ENCODE data around the gene MTMR10. TPM values are rescaled to one million over a fixed set of nuclear protein-coding genes. Genes with fewer than 3 reads are reported as not detected.

The MTMR10 gene, protein sequence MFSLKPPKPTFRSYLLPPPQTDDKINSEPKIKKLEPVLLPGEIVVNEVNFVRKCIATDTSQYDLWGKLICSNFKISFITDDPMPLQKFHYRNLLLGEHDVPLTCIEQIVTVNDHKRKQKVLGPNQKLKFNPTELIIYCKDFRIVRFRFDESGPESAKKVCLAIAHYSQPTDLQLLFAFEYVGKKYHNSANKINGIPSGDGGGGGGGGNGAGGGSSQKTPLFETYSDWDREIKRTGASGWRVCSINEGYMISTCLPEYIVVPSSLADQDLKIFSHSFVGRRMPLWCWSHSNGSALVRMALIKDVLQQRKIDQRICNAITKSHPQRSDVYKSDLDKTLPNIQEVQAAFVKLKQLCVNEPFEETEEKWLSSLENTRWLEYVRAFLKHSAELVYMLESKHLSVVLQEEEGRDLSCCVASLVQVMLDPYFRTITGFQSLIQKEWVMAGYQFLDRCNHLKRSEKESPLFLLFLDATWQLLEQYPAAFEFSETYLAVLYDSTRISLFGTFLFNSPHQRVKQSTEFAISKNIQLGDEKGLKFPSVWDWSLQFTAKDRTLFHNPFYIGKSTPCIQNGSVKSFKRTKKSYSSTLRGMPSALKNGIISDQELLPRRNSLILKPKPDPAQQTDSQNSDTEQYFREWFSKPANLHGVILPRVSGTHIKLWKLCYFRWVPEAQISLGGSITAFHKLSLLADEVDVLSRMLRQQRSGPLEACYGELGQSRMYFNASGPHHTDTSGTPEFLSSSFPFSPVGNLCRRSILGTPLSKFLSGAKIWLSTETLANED
- 10.9 and 11.3 TPM in 2 replicates for total RNA-seq (2014; rRNA removed; shearing (Covaris generic))
- 3.6 and 4.3 TPM in 2 replicates for polyA plus RNA-seq (2016; fragmentation: Nextera tagmentation; extraction: Ambion mirVana)
- long read RNA-seq = 0 reads

GRCh38 chr15:30991255-30992235 is at the start of gene MTMR10:
Gene MTMR10, minus strand, starts transcription at chr15:30991628. Its CDS starts 122 bp downstream, at chr15:30991506.
- TF ChIP-seq CREB1 (CRISPR knock-in tag; IDR thresholded peaks at IDR 0.05; ENCODE audit: low read depth) = 0 out of 2 replicates have a peak, but pooled peaks have one; percentile 15
- peak; percentile 64 for TF ChIP-seq POLR2AphosphoS5 (IDR thresholded peaks at IDR 0.05; ENCODE audit: low read depth)
- no peak for TF ChIP-seq EZH2 (IDR thresholded peaks at IDR 0.05; ENCODE audit: low read depth, unreplicated experiment)
- Histone ChIP-seq H3K79me2 (replicated peaks; ENCODE audit: insufficient read depth) (peaks cover 12% of the 10 kb centered on the region), H3K9me2 (ENCODE audit: insufficient read depth) (no peaks in the 10 kb centered on the region), H3K4me3 (peak within 1 kb of the TSS; percentile 68), H4K20me1 (replicated peaks; ENCODE audit: insufficient read depth) (no peaks in the 10 kb centered on the region; the same call in 1 of the 2 replicates), H3K36me3 (ENCODE audit: insufficient read depth) (no peaks in the 10 kb centered on the region), H3K4me1 (ENCODE audit: insufficient read depth) (peaks cover 15% of the 10 kb centered on the region), H3K27me3 (ENCODE audit: insufficient read depth) (no peaks in the 10 kb centered on the region), H2AFZ (peak within 1 kb of the TSS; percentile 97), H3K4me2 (peak within 1 kb of the TSS; percentile 88), H3K27ac (ENCODE audit: low read depth) (peak within 1 kb of the TSS; percentile 98), H3F3A (replicated peaks; ENCODE audit: low read depth) (peaks cover 4% of the 10 kb centered on the region; the same call in 1 of the 2 replicates)
- peak; percentile 90 for ATAC-seq
- H3K4me3 Mint-ChIP-seq = peak within 1 kb of the TSS; percentile 90
- peak within 1 kb of the TSS; percentile 87 for H3K27ac Mint-ChIP-seq
- peaks cover 7% of the 10 kb centered on the region for H3K27me3 Mint-ChIP-seq (ENCODE audit: insufficient read depth, low read depth, poor library complexity)
- peaks cover 8% of the 10 kb centered on the region; the same call in 2 of the 3 replicates for H3K36me3 Mint-ChIP-seq (ENCODE audit: low read depth)
- DNase-seq (ENCODE audit: low spot score) = peak; percentile 83
- H3K4me1 Mint-ChIP-seq = peaks cover 18% of the 10 kb centered on the region
- no peaks in the 10 kb centered on the region; the same call in 2 of the 3 replicates for H3K9me3 Mint-ChIP-seq

DNA sequence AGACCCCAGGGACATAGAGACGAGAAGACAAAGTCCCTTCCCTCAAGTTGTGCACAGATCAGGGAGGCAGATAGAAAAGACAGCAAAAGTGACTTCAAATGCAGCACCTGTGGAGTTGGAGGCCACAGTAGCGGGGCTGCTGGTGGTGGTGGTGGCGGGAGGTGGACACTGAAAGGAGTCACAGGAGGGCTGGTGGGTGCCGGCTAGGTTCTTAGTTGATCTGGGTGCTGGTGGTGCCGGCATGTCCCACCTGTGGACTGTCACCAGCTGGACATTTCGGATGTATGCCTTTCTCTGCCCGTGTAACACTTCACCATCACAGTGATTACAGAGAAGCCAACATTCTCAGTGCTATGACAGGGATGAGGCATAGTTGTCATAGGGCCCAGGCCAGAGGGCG is 49.2 kb upstream of the MTMR10 start:
- H4K20me1 ChIP-seq (replicated peaks; ENCODE audit: insufficient read depth) = no peaks in the 10 kb centered on the region
- no peaks in the 10 kb centered on the region for H3F3A ChIP-seq (replicated peaks; ENCODE audit: low read depth)
- Mint-ChIP-seq H3K27me3 (ENCODE audit: insufficient read depth, low read depth, poor library complexity) (peaks cover 8% of the 10 kb centered on the region), H3K9me3 (no peaks in the 10 kb centered on the region; the same call in 2 of the 3 replicates), H3K27ac (no peak overlapping the region), H3K4me3 (no peak overlapping the region), H3K36me3 (ENCODE audit: low read depth) (no peaks in the 10 kb centered on the region), H3K4me1 (peaks cover 15% of the 10 kb centered on the region)
- no peak overlapping the region for H3K4me2 ChIP-seq
- no peaks in the 10 kb centered on the region for H3K79me2 ChIP-seq (replicated peaks; ENCODE audit: insufficient read depth)
- DNase-seq (ENCODE audit: low spot score) = no peak
- no peaks in the 10 kb centered on the region for H3K27me3 ChIP-seq (ENCODE audit: insufficient read depth)
- 0 out of 2 replicates have a peak, but pooled peaks cover 11% of the 10 kb centered on the region for H3K4me1 ChIP-seq (ENCODE audit: insufficient read depth)
- H3K4me3 ChIP-seq = no peak overlapping the region
- H2AFZ ChIP-seq = no peak overlapping the region
- no peaks in the 10 kb centered on the region for H3K9me2 ChIP-seq (ENCODE audit: insufficient read depth)
- H3K36me3 ChIP-seq (ENCODE audit: insufficient read depth) = no peaks in the 10 kb centered on the region
- ATAC-seq = no peak
- H3K27ac ChIP-seq (ENCODE audit: low read depth) = no peak overlapping the region
- TF ChIP-seq REST (IDR thresholded peaks at IDR 0.05; ENCODE audit: unreplicated experiment) = no peak
- TF ChIP-seq CREB1 (CRISPR knock-in tag; IDR thresholded peaks at IDR 0.05; ENCODE audit: low read depth) = no peak
- no peak for TF ChIP-seq JUNB (IDR thresholded peaks at IDR 0.05; ENCODE audit: unreplicated experiment)
- no peak for TF ChIP-seq CTCF (conservative IDR thresholded peaks at IDR 0.05; ENCODE audit: low read depth in 2 of 2)
- TF ChIP-seq STAT1 (IDR thresholded peaks at IDR 0.05; ENCODE audit: unreplicated experiment) = no peak
- no peak for TF ChIP-seq ZNF114 (CRISPR knock-in tag; IDR thresholded peaks at IDR 0.05)
- TF ChIP-seq EZH2 (IDR thresholded peaks at IDR 0.05; ENCODE audit: low read depth, unreplicated experiment) = no peak
- no peak for TF ChIP-seq POLR2AphosphoS5 (IDR thresholded peaks at IDR 0.05; ENCODE audit: low read depth)
- TF ChIP-seq, protein P1, sequence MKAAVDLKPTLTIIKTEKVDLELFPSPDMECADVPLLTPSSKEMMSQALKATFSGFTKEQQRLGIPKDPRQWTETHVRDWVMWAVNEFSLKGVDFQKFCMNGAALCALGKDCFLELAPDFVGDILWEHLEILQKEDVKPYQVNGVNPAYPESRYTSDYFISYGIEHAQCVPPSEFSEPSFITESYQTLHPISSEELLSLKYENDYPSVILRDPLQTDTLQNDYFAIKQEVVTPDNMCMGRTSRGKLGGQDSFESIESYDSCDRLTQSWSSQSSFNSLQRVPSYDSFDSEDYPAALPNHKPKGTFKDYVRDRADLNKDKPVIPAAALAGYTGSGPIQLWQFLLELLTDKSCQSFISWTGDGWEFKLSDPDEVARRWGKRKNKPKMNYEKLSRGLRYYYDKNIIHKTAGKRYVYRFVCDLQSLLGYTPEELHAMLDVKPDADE (IDR thresholded peaks at IDR 0.05) = no peak
